GM20431 (cell line): ENCODE measurements around the gene NEDD4L.
"Not testable (repeated sequence)": the region's sequence is repeated elsewhere in the genome, so short reads cannot be mapped to it uniquely, and the experiment has no call there.

Experiments
- in situ Hi-C: fragments of 300-500 bp; cut with MseI, MboI; formaldehyde crosslinking; loops from one replicate; pipeline ENCODE4 v1.15.0; 2020; ENCODE audit warnings: low sequenced_read_pairs; ENCODE audit not compliant: unreplicated experiment

NEDD4L gene

GRCh38 chr18:58271770-58272169 is 227.7 kb downstream of the NEDD4L start:
- in situ Hi-C loops: no loop called here

GRCh38 chr18:58272209-58272608 is 228.2 kb downstream of the NEDD4L start:
- in situ Hi-C loops: no loop called here

GRCh38 chr18:58272779-58273435 is 228.9 kb downstream of the NEDD4L start:
- in situ Hi-C loops: no loop called here

- in situ Hi-C loops: no loop called here
Measured at GRCh38 chr18:58275176-58275575, 231.2 kb downstream of the NEDD4L start.

- in situ Hi-C loops: no loop called here
Measured at GRCh38 chr18:58276789-58277739, 233.0 kb downstream of the NEDD4L start.

GRCh38 chr18:58279504-58280175 is 235.6 kb downstream of the NEDD4L start:
- in situ Hi-C loops: no loop called here

GRCh38 chr18:58280191-58280590 is 236.2 kb downstream of the NEDD4L start:
- in situ Hi-C loops: no loop called here

- in situ Hi-C loops: not testable (repeated sequence)
Measured at GRCh38 chr18:58282872-58283271, 238.8 kb downstream of the NEDD4L start.

GRCh38 chr18:58284699-58285448 is 240.8 kb downstream of the NEDD4L start:
- in situ Hi-C loops: no loop called here

- in situ Hi-C loops: no loop called here
Measured at GRCh38 chr18:58285449-58286130, 241.6 kb downstream of the NEDD4L start.

GRCh38 chr18:58286632-58287352 is 242.8 kb downstream of the NEDD4L start:
- in situ Hi-C loops: no loop called here

GRCh38 chr18:58287353-58288274 is 243.6 kb downstream of the NEDD4L start:
- in situ Hi-C loops: no loop called here

- in situ Hi-C loops: no loop called here
Measured at GRCh38 chr18:58288921-58289797, 245.1 kb downstream of the NEDD4L start.

GRCh38 chr18:58290116-58290695 is 246.2 kb downstream of the NEDD4L start:
- in situ Hi-C loops: no loop called here

- in situ Hi-C loops: no loop called here
Measured at GRCh38 chr18:58291131-58291530, 247.1 kb downstream of the NEDD4L start.

- in situ Hi-C loops: no loop called here
Measured at GRCh38 chr18:58292638-58293037, 248.6 kb downstream of the NEDD4L start.

GRCh38 chr18:58297198-58297597 is 253.2 kb downstream of the NEDD4L start:
- in situ Hi-C loops: no loop called here
